K562 (cell line): ENCODE data around the gene CNTN5. TPM values are rescaled to one million over a fixed set of nuclear protein-coding genes. Genes with fewer than 3 reads are reported as not detected.

ENCODE experiments used
- ATAC-seq: fragments of 200-7000 bp; cut with Tn5 transposase; 3 replicates; pipeline ENCODE4 v1.9.1; 2020; ENCODE audit warnings: moderate library complexity
- BruUV-seq: library from RNA; stranded (reverse); fragments of 400-500 nt; replicated peaks from 2 replicates; lab custom pipeline; 2021; lab: Mats Ljungman, UMichigan
- CTCF ChIA-PET: fragments of 300-600 bp; formaldehyde crosslinking; extraction: SDS; loops from one replicate; lab custom pipeline; 2021; ENCODE audit warnings: low intra/inter-chr PET ratio; lab: Yijun Ruan, JAX
- POLR2A ChIA-PET: fragments of 300-600, 350-650 bp; sonication (Branson Sonifier 250); formaldehyde crosslinking; extraction: SDS; loops from one replicate; lab custom pipeline; 2021; ENCODE audit warnings: antibody characterized with exemption, inconsistent platforms; lab: Yijun Ruan, JAX
- DNase-seq, 4 experiments: peaks; one replicate each; pipeline versions ENCODE4 v3.0.0 to v3.0.0-alpha.2; 2011 to 2018; ENCODE audit warnings: low spot score in 3 of 4, mixed read lengths in 3 of 4; ENCODE audit errors: extremely low read depth in 1 of 4
- FAIRE-seq: peaks from 2 replicates; lab custom pipeline; 2011; peaks lifted over from hg19 to GRCh38; lab: Jason Lieb, UNC
- H2AFZ ChIP-seq: 2 replicates; pipeline ENCODE4 v1.6.0; 2011; ENCODE audit warnings: low read depth, low read length, control low read depth, inconsistent platforms
- H3K27ac ChIP-seq: fragments of 200-600 bp; 3 replicates; pipeline ENCODE4 v1.8.0; 2011; ENCODE audit warnings: low read depth, mild to moderate bottlenecking, control low read depth, inconsistent platforms, low read length, moderate library complexity, mixed read lengths; ENCODE audit errors: extremely low read depth
- H3K27me3 ChIP-seq, 2 experiments: fragments of 300-600 bp in 1 of 2; 2 replicates in 1 of 2; 3 replicates in 1 of 2; pipeline versions ENCODE4 v1.6.0 to v1.8.0; 2011; ENCODE audit warnings: inconsistent platforms in 2 of 2, low read length in 2 of 2, mild to moderate bottlenecking in 1 of 2, mixed read lengths in 1 of 2, moderate library complexity in 1 of 2; ENCODE audit not compliant: control insufficient read depth in 2 of 2, insufficient read depth in 2 of 2
- H3K36me3 ChIP-seq: fragments of 300-600 bp; 3 replicates; pipeline ENCODE4 v1.8.0; 2011; ENCODE audit warnings: mild to moderate bottlenecking, low read length, inconsistent platforms; ENCODE audit not compliant: control insufficient read depth, insufficient read depth
- H3K4me1 ChIP-seq, 2 experiments: fragments of 200-600 bp in 1 of 2; replicated peaks in 1 of 2; 2 replicates in 1 of 2; 3 replicates in 1 of 2; pipeline versions ENCODE4 v1.5.1 to v1.8.0; 2011; ENCODE audit warnings: inconsistent platforms in 2 of 2, low read length in 2 of 2, mild to moderate bottlenecking in 1 of 2, mixed read lengths in 1 of 2, moderate library complexity in 1 of 2; ENCODE audit not compliant: control insufficient read depth in 2 of 2, insufficient read depth in 2 of 2
- H3K4me2 ChIP-seq: 2 replicates; pipeline ENCODE4 v1.6.1; 2011; ENCODE audit warnings: low read length, control low read depth, inconsistent platforms, mixed read lengths; ENCODE audit not compliant: insufficient read depth
- H3K4me3 ChIP-seq: fragments of 200-600 bp; sonication (generic), shearing (Covaris generic); 2 replicates; pipeline ENCODE4 v1.5.1; 2016; ENCODE audit warnings: control low read depth, inconsistent platforms
- H3K79me2 ChIP-seq: fragments of 200-600 bp; 3 replicates; pipeline ENCODE4 v1.8.0; 2011; ENCODE audit warnings: low read length, inconsistent platforms; ENCODE audit not compliant: control insufficient read depth, insufficient read depth
- H3K9ac ChIP-seq, 2 experiments: 2 replicates each; pipeline versions ENCODE4 v1.6.0 to v1.6.1; 2011; ENCODE audit warnings: low read depth in 2 of 2, low read length in 2 of 2, control low read depth in 1 of 2, inconsistent platforms in 1 of 2, mild to moderate bottlenecking in 1 of 2, mixed read lengths in 1 of 2; ENCODE audit not compliant: insufficient read depth in 1 of 2
- H3K9me1 ChIP-seq: one replicate; pipeline ENCODE4 v1.6.0; 2011; ENCODE audit warnings: inconsistent platforms, mild to moderate bottlenecking, low read length, moderate library complexity; ENCODE audit not compliant: control insufficient read depth, insufficient read depth
- H3K9me3 ChIP-seq: replicated peaks from 2 replicates; pipeline ENCODE4 v1.5.1; 2011; ENCODE audit warnings: low read depth, low read length, inconsistent platforms; ENCODE audit not compliant: control insufficient read depth, insufficient read depth
- H4K20me1 ChIP-seq: replicated peaks from 2 replicates; pipeline ENCODE4 v1.6.1; 2011; ENCODE audit warnings: low read length, inconsistent platforms, mixed read lengths; ENCODE audit not compliant: control insufficient read depth, insufficient read depth
- CHD2 ChIP-seq: IDR thresholded peaks from 2 replicates; pipeline ENCODE4 v1.6.1; 2011; ENCODE audit warnings: low read depth, low read length
- HCFC1 ChIP-seq: IDR thresholded peaks from 2 replicates; pipeline ENCODE4 v1.6.1; 2012; ENCODE audit warnings: low read depth, low read length, improper control_type of control experiment
- HMG20B ChIP-seq: fragments of 250-450 bp; sonication (Bioruptor Pico); IDR thresholded peaks from 2 replicates; pipeline ENCODE4 v1.5.0; 2021; ENCODE audit warnings: mild to moderate bottlenecking
- RB1 ChIP-seq: fragments of 450-650 bp; IDR thresholded peaks from 2 replicates; pipeline ENCODE4 v1.6.1; 2017; ENCODE audit warnings: low read depth, mild to moderate bottlenecking
- WGBS: fragments of 100-300 bp; shearing (Covaris generic); methylation state at CpG from one replicate; pipeline ENCODE4 v1.1.6; 2016; ENCODE audit warnings: low coverage, mixed read lengths; ENCODE audit not compliant: insufficient coverage; ENCODE audit errors: missing lambda C conversion rate; 5-methylcytosine and 5-hydroxymethylcytosine counted together
- in situ Hi-C: fragments of 300-500 bp; cut with MboI; formaldehyde crosslinking; loops from 4 replicates; pipeline ENCODE4 v1.15.0; 2018; ENCODE audit warnings: inconsistent platforms, mixed read lengths
- intact Hi-C: fragments of 100-400 bp; cut with micrococcal nuclease; formaldehyde crosslinking; loops from 2 replicates; pipeline ENCODE4 v1.14.2; 2022
- polyA plus RNA-seq, 8 experiments: library from polyadenylated mRNA; depleted of rRNA in 4 of 8; stranded (reverse) in 5 of 8; unstranded in 3 of 8; fragments of >200 nt; fragmentation: Nextera tagmentation in 2 of 8; fragmentation: Illumina TruSeq in 1 of 8; extraction: Ambion mirVana in 2 of 8; extraction: Trizol in 1 of 8; gene quantifications; 2 replicates each; pipeline versions ENCODE4 v1.2.1 to v1.2.3, GENCODE V29; 2011 to 2014; ENCODE audit warnings: inconsistent platforms in 1 of 8, missing spikeins in 1 of 8
- total RNA-seq, 7 experiments: library from RNA; depleted of rRNA in 6 of 7; stranded (reverse); fragments of >200 nt in 6 of 7; fragmentation: Illumina TruSeq in 2 of 7; extraction: Trizol in 2 of 7; gene quantifications; 2 replicates each; pipeline versions ENCODE4 v1.2.1 to v1.2.3, GENCODE V29; 2011 to 2021; ENCODE audit warnings: low replicate concordance in 1 of 7
- TF ChIP-seq, protein P1 (sequence below): sonication (generic); formaldehyde crosslinking; IDR thresholded peaks from 2 replicates; pipeline ENCODE4 v1.8.0; 2023; ENCODE audit warnings: missing genetic modification reagents, mild to moderate bottlenecking, borderline replicate concordance
- TF ChIP-seq, protein P2 (sequence below): fragments of 150-350 bp; IDR thresholded peaks from 2 replicates; pipeline ENCODE4 v1.6.1; 2014; ENCODE audit warnings: low read depth, mild to moderate bottlenecking, low read length, borderline replicate concordance

Gene CNTN5
- total and polyA plus RNA-seq, 9 of the 15 experiments (the other 6 are each of a cell fraction or from before 2014, with no cell fraction given): 0.03 TPM; not detected in 8

DNA sequence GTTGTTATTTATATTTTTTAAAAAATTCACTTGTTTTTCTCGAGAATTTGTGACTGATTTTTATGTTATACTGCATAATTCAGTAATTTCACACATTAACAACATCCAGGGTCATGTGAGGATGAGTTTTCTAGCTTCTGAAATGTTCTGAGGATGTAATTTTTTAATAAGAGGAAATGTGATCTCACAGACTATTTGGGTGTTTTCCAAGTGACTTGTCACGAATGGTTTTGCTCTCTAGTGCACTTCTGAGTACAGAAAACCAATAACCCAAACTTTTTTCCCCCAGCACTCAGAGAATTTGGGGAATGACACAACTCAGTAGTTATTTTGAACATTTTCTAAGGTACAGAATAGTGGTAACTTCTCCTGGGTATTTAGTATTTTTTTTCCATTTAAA, 845.2 kb downstream of the CNTN5 start:
- POLR2A ChIA-PET: no interaction called here
- in situ Hi-C loops: no loop called here
- no peak for TF ChIP-seq HCFC1
- no peak for TF ChIP-seq RB1
- TF ChIP-seq, protein P1, sequence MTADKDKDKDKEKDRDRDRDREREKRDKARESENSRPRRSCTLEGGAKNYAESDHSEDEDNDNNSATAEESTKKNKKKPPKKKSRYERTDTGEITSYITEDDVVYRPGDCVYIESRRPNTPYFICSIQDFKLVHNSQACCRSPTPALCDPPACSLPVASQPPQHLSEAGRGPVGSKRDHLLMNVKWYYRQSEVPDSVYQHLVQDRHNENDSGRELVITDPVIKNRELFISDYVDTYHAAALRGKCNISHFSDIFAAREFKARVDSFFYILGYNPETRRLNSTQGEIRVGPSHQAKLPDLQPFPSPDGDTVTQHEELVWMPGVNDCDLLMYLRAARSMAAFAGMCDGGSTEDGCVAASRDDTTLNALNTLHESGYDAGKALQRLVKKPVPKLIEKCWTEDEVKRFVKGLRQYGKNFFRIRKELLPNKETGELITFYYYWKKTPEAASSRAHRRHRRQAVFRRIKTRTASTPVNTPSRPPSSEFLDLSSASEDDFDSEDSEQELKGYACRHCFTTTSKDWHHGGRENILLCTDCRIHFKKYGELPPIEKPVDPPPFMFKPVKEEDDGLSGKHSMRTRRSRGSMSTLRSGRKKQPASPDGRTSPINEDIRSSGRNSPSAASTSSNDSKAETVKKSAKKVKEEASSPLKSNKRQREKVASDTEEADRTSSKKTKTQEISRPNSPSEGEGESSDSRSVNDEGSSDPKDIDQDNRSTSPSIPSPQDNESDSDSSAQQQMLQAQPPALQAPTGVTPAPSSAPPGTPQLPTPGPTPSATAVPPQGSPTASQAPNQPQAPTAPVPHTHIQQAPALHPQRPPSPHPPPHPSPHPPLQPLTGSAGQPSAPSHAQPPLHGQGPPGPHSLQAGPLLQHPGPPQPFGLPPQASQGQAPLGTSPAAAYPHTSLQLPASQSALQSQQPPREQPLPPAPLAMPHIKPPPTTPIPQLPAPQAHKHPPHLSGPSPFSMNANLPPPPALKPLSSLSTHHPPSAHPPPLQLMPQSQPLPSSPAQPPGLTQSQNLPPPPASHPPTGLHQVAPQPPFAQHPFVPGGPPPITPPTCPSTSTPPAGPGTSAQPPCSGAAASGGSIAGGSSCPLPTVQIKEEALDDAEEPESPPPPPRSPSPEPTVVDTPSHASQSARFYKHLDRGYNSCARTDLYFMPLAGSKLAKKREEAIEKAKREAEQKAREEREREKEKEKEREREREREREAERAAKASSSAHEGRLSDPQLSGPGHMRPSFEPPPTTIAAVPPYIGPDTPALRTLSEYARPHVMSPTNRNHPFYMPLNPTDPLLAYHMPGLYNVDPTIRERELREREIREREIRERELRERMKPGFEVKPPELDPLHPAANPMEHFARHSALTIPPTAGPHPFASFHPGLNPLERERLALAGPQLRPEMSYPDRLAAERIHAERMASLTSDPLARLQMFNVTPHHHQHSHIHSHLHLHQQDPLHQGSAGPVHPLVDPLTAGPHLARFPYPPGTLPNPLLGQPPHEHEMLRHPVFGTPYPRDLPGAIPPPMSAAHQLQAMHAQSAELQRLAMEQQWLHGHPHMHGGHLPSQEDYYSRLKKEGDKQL (CRISPR knock-in tag): no peak
- no peak for TF ChIP-seq HMG20B (CRISPR knock-in tag)
- TF ChIP-seq CHD2: no peak
- TF ChIP-seq, protein P2, sequence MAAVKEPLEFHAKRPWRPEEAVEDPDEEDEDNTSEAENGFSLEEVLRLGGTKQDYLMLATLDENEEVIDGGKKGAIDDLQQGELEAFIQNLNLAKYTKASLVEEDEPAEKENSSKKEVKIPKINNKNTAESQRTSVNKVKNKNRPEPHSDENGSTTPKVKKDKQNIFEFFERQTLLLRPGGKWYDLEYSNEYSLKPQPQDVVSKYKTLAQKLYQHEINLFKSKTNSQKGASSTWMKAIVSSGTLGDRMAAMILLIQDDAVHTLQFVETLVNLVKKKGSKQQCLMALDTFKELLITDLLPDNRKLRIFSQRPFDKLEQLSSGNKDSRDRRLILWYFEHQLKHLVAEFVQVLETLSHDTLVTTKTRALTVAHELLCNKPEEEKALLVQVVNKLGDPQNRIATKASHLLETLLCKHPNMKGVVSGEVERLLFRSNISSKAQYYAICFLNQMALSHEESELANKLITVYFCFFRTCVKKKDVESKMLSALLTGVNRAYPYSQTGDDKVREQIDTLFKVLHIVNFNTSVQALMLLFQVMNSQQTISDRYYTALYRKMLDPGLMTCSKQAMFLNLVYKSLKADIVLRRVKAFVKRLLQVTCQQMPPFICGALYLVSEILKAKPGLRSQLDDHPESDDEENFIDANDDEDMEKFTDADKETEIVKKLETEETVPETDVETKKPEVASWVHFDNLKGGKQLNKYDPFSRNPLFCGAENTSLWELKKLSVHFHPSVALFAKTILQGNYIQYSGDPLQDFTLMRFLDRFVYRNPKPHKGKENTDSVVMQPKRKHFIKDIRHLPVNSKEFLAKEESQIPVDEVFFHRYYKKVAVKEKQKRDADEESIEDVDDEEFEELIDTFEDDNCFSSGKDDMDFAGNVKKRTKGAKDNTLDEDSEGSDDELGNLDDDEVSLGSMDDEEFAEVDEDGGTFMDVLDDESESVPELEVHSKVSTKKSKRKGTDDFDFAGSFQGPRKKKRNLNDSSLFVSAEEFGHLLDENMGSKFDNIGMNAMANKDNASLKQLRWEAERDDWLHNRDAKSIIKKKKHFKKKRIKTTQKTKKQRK: no peak

More for the DNA sequence above, 845.2 kb downstream of the CNTN5 start:
- H3K4me1 ChIP-seq: no peaks in the 10 kb centered on the region
- no peaks in the 10 kb centered on the region for H3K36me3 ChIP-seq
- no peaks in the 10 kb centered on the region for H3K27me3 ChIP-seq
- DNase-seq (no peak), FAIRE-seq (no peak), ATAC-seq (no peak)
- no peaks in the 10 kb centered on the region for H3K9me3 ChIP-seq
- H3K4me3 ChIP-seq: no peak overlapping the region
- no TSS peak for BruUV-seq
- WGBS: 0% methylated on average over 2 of the region's 2 CpGs
- no peak overlapping the region for H3K9ac ChIP-seq
- H2AFZ ChIP-seq: no peak overlapping the region
- intact Hi-C loops: no loop called here
- no peaks in the 10 kb centered on the region for H4K20me1 ChIP-seq
- H3K27ac ChIP-seq: no peak overlapping the region
- H3K79me2 ChIP-seq: no peaks in the 10 kb centered on the region
- H3K4me2 ChIP-seq: no peak overlapping the region
- no peaks in the 10 kb centered on the region for H3K9me1 ChIP-seq
- CTCF ChIA-PET: no interaction called here
